HL-60 (cell line): ENCODE results near the gene TBC1D4.
"Not testable (repeated sequence)": the region's sequence is repeated elsewhere in the genome, so short reads cannot be mapped to it uniquely, and the experiment has no call there.

Experiments
- DNase-seq, 2 experiments: peaks; one replicate each; pipeline ENCODE4 v3.0.0-alpha.2; 2010 to 2020; ENCODE audit warnings: low read depth in 1 of 2, low spot score in 1 of 2
- H3K27ac ChIP-seq: fragments of 250-450 bp; sonication (Bioruptor Pico); replicated peaks from 2 replicates; pipeline ENCODE4 v1.5.1; 2020; ENCODE audit warnings: mild to moderate bottlenecking, moderate library complexity
- H3K27me3 ChIP-seq: fragments of 250-450 bp; sonication (Bioruptor Pico); 2 replicates; pipeline ENCODE4 v1.5.1; 2021; ENCODE audit warnings: mild to moderate bottlenecking, moderate library complexity; ENCODE audit not compliant: insufficient read depth, poor library complexity, severe bottlenecking
- H3K4me3 ChIP-seq: replicated peaks from 2 replicates; pipeline ENCODE4 v1.5.1; 2011; ENCODE audit warnings: mild to moderate bottlenecking, control low read depth, low read length; ENCODE audit not compliant: insufficient read depth
- GABPA ChIP-seq: IDR thresholded peaks from 2 replicates; pipeline ENCODE4 v1.6.1; 2012; ENCODE audit warnings: low read depth
- POLR2AphosphoS5 ChIP-seq: IDR thresholded peaks from 2 replicates; pipeline ENCODE4 v1.6.1; 2012; ENCODE audit warnings: low read depth
- SPI1 ChIP-seq: IDR thresholded peaks from 2 replicates; pipeline ENCODE4 v1.6.1; 2012; ENCODE audit warnings: low read depth, mild to moderate bottlenecking, borderline replicate concordance
- TF ChIP-seq, protein P1 (sequence below): IDR thresholded peaks from one replicate; pipeline ENCODE4 v1.5.1; 2011; ENCODE audit warnings: low read length, control low read depth, inconsistent platforms; ENCODE audit not compliant: insufficient read depth
- TF ChIP-seq, protein P2 (sequence below): IDR thresholded peaks from 2 replicates; pipeline ENCODE4 v1.6.1; 2012; ENCODE audit warnings: low read depth; ENCODE audit not compliant: insufficient replicate concordance

The TBC1D4 gene

DNA sequence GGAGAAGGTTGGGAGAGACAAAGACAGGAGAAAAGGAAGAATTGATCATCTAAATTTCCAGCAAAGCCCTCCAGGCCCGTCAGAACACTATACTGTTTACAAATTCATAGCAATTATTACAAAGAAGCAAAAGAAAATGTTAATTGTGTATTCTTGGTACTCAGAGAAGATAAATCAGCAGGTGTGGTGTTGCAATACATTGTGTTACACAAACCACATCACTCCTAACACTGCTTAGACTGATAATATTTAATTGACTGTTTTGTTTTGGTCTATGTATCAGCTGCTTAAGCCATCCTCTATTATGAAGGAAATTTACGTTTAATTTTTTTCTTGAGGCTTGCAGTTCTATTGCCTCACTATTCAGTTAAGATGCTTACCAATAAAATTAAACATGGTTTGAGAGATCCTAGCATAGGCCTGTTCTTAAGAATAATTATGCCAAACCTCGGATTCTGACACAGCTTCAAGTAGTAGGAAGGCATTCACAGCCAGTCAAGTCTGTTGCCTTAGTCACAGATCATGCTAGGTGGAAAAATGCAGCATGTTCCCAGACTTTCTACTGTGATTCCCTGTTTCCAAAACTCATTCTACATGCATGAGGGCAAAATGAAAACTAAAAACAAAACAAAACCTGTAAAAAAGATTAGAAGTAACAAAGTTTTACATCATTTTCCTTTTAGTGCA lies 129.2 kb downstream of the TBC1D4 start:
- DNase-seq, result no peak
- TF ChIP-seq, protein P1, sequence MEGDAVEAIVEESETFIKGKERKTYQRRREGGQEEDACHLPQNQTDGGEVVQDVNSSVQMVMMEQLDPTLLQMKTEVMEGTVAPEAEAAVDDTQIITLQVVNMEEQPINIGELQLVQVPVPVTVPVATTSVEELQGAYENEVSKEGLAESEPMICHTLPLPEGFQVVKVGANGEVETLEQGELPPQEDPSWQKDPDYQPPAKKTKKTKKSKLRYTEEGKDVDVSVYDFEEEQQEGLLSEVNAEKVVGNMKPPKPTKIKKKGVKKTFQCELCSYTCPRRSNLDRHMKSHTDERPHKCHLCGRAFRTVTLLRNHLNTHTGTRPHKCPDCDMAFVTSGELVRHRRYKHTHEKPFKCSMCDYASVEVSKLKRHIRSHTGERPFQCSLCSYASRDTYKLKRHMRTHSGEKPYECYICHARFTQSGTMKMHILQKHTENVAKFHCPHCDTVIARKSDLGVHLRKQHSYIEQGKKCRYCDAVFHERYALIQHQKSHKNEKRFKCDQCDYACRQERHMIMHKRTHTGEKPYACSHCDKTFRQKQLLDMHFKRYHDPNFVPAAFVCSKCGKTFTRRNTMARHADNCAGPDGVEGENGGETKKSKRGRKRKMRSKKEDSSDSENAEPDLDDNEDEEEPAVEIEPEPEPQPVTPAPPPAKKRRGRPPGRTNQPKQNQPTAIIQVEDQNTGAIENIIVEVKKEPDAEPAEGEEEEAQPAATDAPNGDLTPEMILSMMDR, result no peak
- TF ChIP-seq, protein P2, sequence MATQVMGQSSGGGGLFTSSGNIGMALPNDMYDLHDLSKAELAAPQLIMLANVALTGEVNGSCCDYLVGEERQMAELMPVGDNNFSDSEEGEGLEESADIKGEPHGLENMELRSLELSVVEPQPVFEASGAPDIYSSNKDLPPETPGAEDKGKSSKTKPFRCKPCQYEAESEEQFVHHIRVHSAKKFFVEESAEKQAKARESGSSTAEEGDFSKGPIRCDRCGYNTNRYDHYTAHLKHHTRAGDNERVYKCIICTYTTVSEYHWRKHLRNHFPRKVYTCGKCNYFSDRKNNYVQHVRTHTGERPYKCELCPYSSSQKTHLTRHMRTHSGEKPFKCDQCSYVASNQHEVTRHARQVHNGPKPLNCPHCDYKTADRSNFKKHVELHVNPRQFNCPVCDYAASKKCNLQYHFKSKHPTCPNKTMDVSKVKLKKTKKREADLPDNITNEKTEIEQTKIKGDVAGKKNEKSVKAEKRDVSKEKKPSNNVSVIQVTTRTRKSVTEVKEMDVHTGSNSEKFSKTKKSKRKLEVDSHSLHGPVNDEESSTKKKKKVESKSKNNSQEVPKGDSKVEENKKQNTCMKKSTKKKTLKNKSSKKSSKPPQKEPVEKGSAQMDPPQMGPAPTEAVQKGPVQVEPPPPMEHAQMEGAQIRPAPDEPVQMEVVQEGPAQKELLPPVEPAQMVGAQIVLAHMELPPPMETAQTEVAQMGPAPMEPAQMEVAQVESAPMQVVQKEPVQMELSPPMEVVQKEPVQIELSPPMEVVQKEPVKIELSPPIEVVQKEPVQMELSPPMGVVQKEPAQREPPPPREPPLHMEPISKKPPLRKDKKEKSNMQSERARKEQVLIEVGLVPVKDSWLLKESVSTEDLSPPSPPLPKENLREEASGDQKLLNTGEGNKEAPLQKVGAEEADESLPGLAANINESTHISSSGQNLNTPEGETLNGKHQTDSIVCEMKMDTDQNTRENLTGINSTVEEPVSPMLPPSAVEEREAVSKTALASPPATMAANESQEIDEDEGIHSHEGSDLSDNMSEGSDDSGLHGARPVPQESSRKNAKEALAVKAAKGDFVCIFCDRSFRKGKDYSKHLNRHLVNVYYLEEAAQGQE, result no peak
- TF ChIP-seq GABPA, result no peak
- no peak for TF ChIP-seq POLR2AphosphoS5
- no peak for TF ChIP-seq SPI1

DNA sequence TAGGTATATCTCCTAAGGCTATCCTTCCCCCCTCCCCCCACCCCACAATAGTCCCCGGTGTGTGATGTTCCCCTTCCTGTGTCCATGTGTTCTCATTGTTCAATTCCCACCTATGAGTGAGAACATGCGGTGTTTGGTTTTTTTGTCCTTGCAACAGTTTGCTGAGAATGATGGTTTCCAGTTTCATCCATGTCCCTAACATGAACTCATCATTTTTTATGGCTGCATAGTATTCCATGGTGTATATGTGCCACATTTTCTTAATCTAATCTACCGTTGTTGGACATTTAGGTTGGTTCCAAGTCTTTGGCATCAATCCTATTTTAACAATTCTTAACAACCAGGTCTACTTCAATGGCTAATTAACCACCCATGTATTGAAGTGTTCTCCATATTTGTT lies 130.4 kb downstream of the TBC1D4 start:
- DNase-seq, H3K27me3 ChIP-seq, H3K4me3 ChIP-seq, H3K27ac ChIP-seq: not testable (repeated sequence)

More for the DNA sequence above, 129.2 kb downstream of the TBC1D4 start:
- H3K4me3 ChIP-seq, result no peak overlapping the region
- H3K27ac ChIP-seq, result no peak overlapping the region
- no peaks in the 10 kb centered on the region for H3K27me3 ChIP-seq

DNA sequence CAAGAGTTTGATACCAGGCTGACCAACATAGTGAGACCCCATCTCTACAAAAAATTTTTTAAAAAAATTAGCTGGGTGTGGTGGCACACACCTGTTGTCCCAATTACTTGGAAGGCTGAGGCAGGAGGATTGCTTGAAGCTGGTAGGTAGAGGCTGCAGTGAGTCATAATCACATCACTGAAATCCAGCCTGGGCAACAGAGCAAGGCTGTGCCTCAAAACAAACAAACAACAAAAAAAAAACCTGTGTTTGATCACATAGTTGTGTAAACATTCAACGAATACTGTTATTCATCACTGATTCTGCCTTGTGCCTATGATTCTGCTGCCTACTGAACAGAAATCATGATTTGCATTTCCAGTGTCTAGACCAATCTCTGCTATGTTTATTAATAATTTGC lies 134.0 kb downstream of the TBC1D4 start:
- no peak overlapping the region for H3K27ac ChIP-seq
- no peak overlapping the region for H3K4me3 ChIP-seq
- TF ChIP-seq POLR2AphosphoS5, result no peak
- TF ChIP-seq, protein P1, result no peak
- TF ChIP-seq GABPA, result no peak
- H3K27me3 ChIP-seq, result no peaks in the 10 kb centered on the region
- no peak for DNase-seq

DNA sequence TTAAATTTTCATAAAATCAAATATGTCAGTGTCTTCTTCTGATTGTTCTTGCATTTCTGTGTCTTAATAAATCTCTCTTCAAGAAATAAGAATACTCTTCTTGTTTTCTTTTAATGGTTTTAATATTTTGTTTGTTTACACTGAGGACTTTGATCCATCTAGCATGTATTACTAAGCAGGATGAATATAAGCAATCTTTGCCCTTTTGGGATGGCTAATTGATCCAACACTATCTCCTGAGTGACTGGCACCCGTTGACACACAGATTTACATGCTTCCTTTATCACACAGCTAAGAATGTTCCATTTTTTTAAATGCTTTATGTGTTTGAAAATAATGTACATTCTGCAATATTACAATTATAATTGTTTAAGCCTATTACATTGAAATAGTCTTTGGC lies 134.5 kb downstream of the TBC1D4 start:
- no peak overlapping the region for H3K27ac ChIP-seq
- H3K4me3 ChIP-seq, result no peak overlapping the region
- no peak for DNase-seq
- no peak for TF ChIP-seq GABPA
- no peak for TF ChIP-seq POLR2AphosphoS5
- TF ChIP-seq, protein P1, result no peak
- no peak for TF ChIP-seq SPI1
- TF ChIP-seq, protein P2, result no peak
- H3K27me3 ChIP-seq, result no peaks in the 10 kb centered on the region
